Smooth muscle cell (in vitro differentiated cells): Measurements from ENCODE around the gene APOL5. TPM values are rescaled to one million over a fixed set of nuclear protein-coding genes. Genes with fewer than 3 reads are reported as not detected.

Source experiments
- DNase-seq: peaks from one replicate; lab custom pipeline; 2025; ENCODE audit not compliant: unreplicated experiment; lab: John Stamatoyannopoulos, UW
- H2AFZ ChIP-seq: fragments of 200-600 bp; sonication (generic); 2 replicates; pipeline ENCODE4 v1.6.0; 2016; ENCODE audit warnings: antibody characterized with exemption, low read depth, mild to moderate bottlenecking
- H3F3A ChIP-seq: fragments of 200-600 bp; sonication (generic); 2 replicates; pipeline ENCODE4 v1.6.0; 2017; ENCODE audit warnings: antibody characterized with exemption, low read depth
- H3K27ac ChIP-seq: fragments of 200-600 bp; sonication (generic); 2 replicates; pipeline ENCODE4 v1.5.1; 2016; ENCODE audit warnings: low read depth, mild to moderate bottlenecking
- H3K27me3 ChIP-seq: fragments of 200-600 bp; sonication (generic); 2 replicates; pipeline ENCODE4 v1.6.1; 2016; ENCODE audit warnings: low read depth, mild to moderate bottlenecking
- H3K36me3 ChIP-seq: fragments of 200-600 bp; sonication (generic); 2 replicates; pipeline ENCODE4 v1.5.1; 2016; ENCODE audit warnings: low read depth
- H3K4me1 ChIP-seq: fragments of 200-600 bp; sonication (generic); 2 replicates; pipeline ENCODE4 v1.5.1; 2016; ENCODE audit warnings: low read depth
- H3K4me2 ChIP-seq: fragments of 200-600 bp; sonication (generic); 2 replicates; pipeline ENCODE4 v1.6.0; 2016; ENCODE audit warnings: mild to moderate bottlenecking
- H3K4me3 ChIP-seq: fragments of 200-600 bp; sonication (generic); 2 replicates; pipeline ENCODE4 v1.5.1; 2016; ENCODE audit warnings: mild to moderate bottlenecking
- H3K79me2 ChIP-seq: fragments of 200-600 bp; sonication (generic); 2 replicates; pipeline ENCODE4 v1.6.0; 2016; ENCODE audit warnings: low read depth, mild to moderate bottlenecking
- H3K9ac ChIP-seq: fragments of 200-600 bp; sonication (generic); 2 replicates; pipeline ENCODE4 v1.6.0; 2016; ENCODE audit warnings: low read depth
- H3K9me3 ChIP-seq: fragments of 200-600 bp; sonication (generic); replicated peaks from 2 replicates; pipeline ENCODE4 v1.5.1; 2016; ENCODE audit warnings: low read depth
- H4K20me1 ChIP-seq: fragments of 200-600 bp; sonication (generic); 2 replicates; pipeline ENCODE4 v1.6.0; 2016; ENCODE audit warnings: low read depth
- WGBS: methylation state at CpG from one replicate; pipeline ENCODE4 v1.1.7; 2016; ENCODE audit warnings: low lambda C conversion rate; 5-methylcytosine and 5-hydroxymethylcytosine counted together
- polyA plus RNA-seq: library from polyadenylated mRNA; unstranded; fragments of >200 nt; fragmentation: Nextera tagmentation; extraction: Ambion mirVana; gene quantifications from 2 replicates; pipeline ENCODE4 v1.2.1, GENCODE V29; 2016
- total RNA-seq: library from RNA; depleted of rRNA; stranded (reverse); fragments of >200 nt; gene quantifications from 2 replicates; pipeline ENCODE4 v1.2.3, GENCODE V29; 2014
- TF ChIP-seq, protein P1 (sequence below): fragments of 200-600 bp; sonication (generic); IDR thresholded peaks from 2 replicates; pipeline ENCODE4 v1.5.1; 2017; ENCODE audit warnings: borderline replicate concordance, mild to moderate bottlenecking, antibody characterized with exemption; ENCODE audit not compliant: insufficient read depth, poor library complexity, severe bottlenecking

The APOL5 gene
- total and polyA plus RNA-seq, 2 experiments from 2014 or later = not detected

DNA sequence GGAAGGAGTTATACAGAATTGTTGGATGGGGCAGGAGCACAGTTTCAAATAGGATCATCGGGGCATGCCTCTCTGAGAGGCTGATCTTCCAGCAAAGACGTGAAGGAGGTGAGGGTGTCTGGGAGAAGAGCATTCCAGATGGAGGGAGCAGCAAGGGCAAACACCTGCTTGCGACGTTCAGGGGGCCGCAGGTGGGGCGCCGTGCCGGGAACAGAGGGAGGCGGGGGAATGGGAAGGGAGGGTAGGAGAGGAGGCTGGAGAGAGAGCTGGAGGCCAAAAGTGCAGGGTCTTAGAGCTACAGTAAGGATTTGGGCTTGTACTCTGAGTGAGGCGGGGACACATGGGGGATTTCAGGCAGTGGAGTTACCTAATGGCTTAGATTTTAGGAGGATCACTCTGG, 13.6 kb downstream of the APOL5 start:
- Histone ChIP-seq H3K4me1 (no peaks in the 10 kb centered on the region), H3K27me3 (peaks cover 3% of the 10 kb centered on the region)
- 98% methylated on average over 4 of the region's 10 CpGs for WGBS

DNA sequence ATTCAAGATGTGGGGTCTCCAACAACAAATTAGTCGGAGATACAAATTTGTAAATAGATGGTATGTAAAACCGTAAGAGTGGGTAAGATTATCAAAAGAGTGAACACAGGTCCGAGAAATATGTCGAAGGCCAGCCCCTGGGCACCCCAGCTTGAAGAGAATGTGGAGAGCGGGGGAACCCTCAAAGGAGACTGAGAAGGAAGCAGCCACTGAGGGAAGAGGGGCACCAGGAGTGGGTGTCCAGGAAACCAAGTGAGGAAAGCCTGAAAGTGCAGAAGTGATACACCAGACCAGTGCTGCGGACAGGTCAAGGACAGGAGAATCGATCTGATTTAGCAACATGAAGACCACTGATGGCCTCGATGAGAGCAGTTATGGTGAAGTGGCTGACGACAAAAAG, 14.4 kb downstream of the APOL5 start:
- no peaks in the 10 kb centered on the region for H3K36me3 ChIP-seq
- no peaks in the 10 kb centered on the region for H3K79me2 ChIP-seq
- DNase-seq = no peak
- H3K9ac ChIP-seq = no peak overlapping the region
- 99% methylated on average over 9 of the region's 9 CpGs for WGBS
- H3K4me3 ChIP-seq = no peak overlapping the region
- no peaks in the 10 kb centered on the region for H3K9me3 ChIP-seq
- H2AFZ ChIP-seq = no peak overlapping the region
- no peak overlapping the region for H3K4me2 ChIP-seq
- no peaks in the 10 kb centered on the region for H3K4me1 ChIP-seq
- no peak overlapping the region for H3K27ac ChIP-seq
- TF ChIP-seq, protein P1, sequence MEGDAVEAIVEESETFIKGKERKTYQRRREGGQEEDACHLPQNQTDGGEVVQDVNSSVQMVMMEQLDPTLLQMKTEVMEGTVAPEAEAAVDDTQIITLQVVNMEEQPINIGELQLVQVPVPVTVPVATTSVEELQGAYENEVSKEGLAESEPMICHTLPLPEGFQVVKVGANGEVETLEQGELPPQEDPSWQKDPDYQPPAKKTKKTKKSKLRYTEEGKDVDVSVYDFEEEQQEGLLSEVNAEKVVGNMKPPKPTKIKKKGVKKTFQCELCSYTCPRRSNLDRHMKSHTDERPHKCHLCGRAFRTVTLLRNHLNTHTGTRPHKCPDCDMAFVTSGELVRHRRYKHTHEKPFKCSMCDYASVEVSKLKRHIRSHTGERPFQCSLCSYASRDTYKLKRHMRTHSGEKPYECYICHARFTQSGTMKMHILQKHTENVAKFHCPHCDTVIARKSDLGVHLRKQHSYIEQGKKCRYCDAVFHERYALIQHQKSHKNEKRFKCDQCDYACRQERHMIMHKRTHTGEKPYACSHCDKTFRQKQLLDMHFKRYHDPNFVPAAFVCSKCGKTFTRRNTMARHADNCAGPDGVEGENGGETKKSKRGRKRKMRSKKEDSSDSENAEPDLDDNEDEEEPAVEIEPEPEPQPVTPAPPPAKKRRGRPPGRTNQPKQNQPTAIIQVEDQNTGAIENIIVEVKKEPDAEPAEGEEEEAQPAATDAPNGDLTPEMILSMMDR = no peak
- H3K27me3 ChIP-seq = peaks cover 3% of the 10 kb centered on the region
- no peaks in the 10 kb centered on the region for H4K20me1 ChIP-seq
- peaks cover 6% of the 10 kb centered on the region for H3F3A ChIP-seq

More for the DNA sequence above, 13.6 kb downstream of the APOL5 start:
- no peak overlapping the region for H3K27ac ChIP-seq
- no peaks in the 10 kb centered on the region for H3K36me3 ChIP-seq
- no peak overlapping the region for H3K4me3 ChIP-seq
- DNase-seq = no peak
- H3K9ac ChIP-seq = no peak overlapping the region
- no peak overlapping the region for H3K4me2 ChIP-seq
- no peaks in the 10 kb centered on the region for H4K20me1 ChIP-seq
- no peaks in the 10 kb centered on the region for H3K9me3 ChIP-seq
- no peaks in the 10 kb centered on the region for H3K79me2 ChIP-seq
- TF ChIP-seq, protein P1 = no peak
- no peak overlapping the region for H2AFZ ChIP-seq
- H3F3A ChIP-seq = peaks cover 6% of the 10 kb centered on the region

DNA sequence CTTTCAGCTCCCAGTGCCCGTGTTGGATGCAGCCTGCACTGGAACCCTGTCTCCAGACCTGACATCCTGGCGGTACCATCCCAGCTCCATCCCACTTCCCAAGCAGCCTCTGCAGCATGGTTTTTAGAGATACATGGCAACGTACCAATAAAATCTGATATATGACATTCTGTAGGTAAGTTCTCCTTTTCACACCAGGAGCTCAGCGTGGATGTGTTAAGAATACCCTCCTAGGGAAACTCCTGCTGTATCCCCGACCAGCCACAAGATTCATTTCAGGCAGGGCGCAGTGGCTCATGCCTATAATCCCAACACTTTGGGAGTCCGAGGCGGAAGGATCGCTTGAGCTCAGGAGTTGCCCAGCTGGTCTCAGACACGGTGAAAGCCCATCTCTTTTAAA, 15.4 kb downstream of the APOL5 start:
- WGBS = 86% methylated on average over 10 of the region's 10 CpGs
- H3F3A ChIP-seq = peaks cover 6% of the 10 kb centered on the region
- DNase-seq = no peak
- H3K9ac ChIP-seq = no peak overlapping the region
- no peaks in the 10 kb centered on the region for H3K36me3 ChIP-seq
- H3K4me1 ChIP-seq = no peaks in the 10 kb centered on the region
- H3K4me3 ChIP-seq = no peak overlapping the region
- no peak overlapping the region for H3K4me2 ChIP-seq
- H3K79me2 ChIP-seq = no peaks in the 10 kb centered on the region
- no peaks in the 10 kb centered on the region for H3K9me3 ChIP-seq
- H2AFZ ChIP-seq = no peak overlapping the region
- TF ChIP-seq, protein P1 = no peak
- peaks cover 3% of the 10 kb centered on the region for H3K27me3 ChIP-seq
- no peaks in the 10 kb centered on the region for H4K20me1 ChIP-seq
- H3K27ac ChIP-seq = no peak overlapping the region

DNA sequence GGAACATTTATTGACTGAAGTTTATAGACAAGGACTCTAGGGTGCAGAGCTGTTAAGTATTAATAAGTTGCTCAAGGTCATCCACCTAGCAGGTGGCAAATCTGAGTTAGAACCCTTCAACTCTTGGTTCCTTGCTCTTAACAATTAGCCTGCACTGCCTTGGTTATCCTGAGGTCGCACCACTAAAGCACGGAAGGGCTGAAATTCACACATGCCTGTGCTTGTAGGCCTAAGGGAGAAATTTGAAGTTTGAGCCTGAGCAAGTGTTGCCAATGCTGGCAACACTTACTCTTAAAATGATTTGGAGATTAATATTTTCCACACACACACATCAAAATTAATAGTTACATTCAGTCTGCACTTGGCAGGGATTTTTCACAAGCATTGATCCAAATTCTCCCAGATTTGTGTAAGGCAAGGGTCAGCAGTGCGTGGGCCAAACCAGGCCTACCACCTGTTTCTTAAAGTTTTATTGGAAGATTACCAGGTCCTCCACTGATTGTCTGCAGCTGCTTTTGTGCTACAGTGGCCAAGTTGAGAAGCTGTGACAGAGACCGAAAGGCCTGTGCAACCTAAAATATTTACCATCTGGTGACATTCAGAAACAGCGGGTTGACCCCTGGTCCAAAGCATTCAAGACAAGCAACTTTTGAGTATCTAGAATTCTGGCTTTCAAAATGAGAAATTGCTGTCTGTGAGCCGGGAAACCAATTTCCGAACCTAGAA, 16.3 kb downstream of the APOL5 start:
- Histone ChIP-seq H3K4me3 (no peak overlapping the region), H2AFZ (no peak overlapping the region), H3K4me2 (no peak overlapping the region), H3K79me2 (no peaks in the 10 kb centered on the region), H3K27ac (no peak overlapping the region), H4K20me1 (no peaks in the 10 kb centered on the region), H3K9ac (no peak overlapping the region), H3K9me3 (no peaks in the 10 kb centered on the region), H3F3A (peaks cover 6% of the 10 kb centered on the region), H3K4me1 (no peaks in the 10 kb centered on the region), H3K27me3 (peaks cover 3% of the 10 kb centered on the region), H3K36me3 (no peaks in the 10 kb centered on the region)
- DNase-seq = no peak
- TF ChIP-seq, protein P1 = no peak
- WGBS = 89% methylated on average over 7 of the region's 7 CpGs
